ENCODE data around the gene N4BP2.

N4BP2 gene

DNA sequence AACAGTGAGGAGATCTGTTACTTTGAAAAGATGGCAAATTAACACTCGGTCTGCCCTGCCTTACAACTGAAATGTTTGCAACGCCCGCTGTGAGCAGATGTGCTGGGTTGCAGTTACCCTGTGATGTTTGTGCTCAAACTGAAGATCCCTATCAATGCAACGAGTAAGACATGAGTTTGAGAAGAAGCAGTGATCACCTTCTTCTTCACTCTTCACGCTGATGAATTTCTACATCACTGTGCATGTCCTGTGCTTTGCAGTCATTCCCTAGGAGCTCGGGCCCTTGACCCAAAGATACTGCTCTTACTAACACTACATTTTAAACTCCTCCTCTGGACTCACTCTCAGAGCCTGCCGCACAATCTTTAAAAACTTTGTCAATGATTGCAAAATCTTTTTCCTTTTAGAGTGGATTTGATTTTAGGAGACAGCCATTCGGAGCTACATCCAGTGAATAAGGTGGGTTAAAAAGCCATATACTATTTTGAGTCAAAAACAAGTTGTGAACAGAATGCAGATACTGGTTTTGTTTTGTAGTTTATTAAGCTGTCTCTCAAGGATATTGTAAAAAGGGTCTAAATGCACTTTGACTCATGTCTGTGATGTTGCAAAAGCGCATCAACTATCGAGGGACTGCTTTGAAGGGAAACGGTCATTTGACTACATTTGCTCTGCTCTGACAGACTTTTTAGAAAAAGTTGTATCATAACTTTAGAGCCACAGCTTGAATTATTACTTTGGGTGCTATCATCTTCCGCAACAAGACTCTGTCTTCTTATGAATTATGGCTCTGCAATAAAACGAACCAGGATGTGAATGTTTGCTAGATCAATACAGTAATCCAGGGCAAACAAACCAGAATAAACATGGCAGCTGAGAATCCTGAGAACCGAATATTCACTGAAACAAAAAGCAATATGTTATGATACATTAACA, 134.5 kb downstream of the N4BP2 start:
- no peaks in the 10 kb centered on the region for H3K27me3 ChIP-seq (ENCODE audit: insufficient read depth, low read length)
- H3K4me1 ChIP-seq (ENCODE audit: insufficient read depth, low read length) = no peaks in the 10 kb centered on the region
- H3K4me3 ChIP-seq (ENCODE audit: low read length) = no peak overlapping the region
- no peaks in the 10 kb centered on the region for H3K9me3 ChIP-seq (ENCODE audit: low read length)
- H2AFZ ChIP-seq (ENCODE audit: low read depth, low read length) = no peak overlapping the region
- no peaks in the 10 kb centered on the region for H3K36me3 ChIP-seq (ENCODE audit: insufficient read depth, low read length)

DNA sequence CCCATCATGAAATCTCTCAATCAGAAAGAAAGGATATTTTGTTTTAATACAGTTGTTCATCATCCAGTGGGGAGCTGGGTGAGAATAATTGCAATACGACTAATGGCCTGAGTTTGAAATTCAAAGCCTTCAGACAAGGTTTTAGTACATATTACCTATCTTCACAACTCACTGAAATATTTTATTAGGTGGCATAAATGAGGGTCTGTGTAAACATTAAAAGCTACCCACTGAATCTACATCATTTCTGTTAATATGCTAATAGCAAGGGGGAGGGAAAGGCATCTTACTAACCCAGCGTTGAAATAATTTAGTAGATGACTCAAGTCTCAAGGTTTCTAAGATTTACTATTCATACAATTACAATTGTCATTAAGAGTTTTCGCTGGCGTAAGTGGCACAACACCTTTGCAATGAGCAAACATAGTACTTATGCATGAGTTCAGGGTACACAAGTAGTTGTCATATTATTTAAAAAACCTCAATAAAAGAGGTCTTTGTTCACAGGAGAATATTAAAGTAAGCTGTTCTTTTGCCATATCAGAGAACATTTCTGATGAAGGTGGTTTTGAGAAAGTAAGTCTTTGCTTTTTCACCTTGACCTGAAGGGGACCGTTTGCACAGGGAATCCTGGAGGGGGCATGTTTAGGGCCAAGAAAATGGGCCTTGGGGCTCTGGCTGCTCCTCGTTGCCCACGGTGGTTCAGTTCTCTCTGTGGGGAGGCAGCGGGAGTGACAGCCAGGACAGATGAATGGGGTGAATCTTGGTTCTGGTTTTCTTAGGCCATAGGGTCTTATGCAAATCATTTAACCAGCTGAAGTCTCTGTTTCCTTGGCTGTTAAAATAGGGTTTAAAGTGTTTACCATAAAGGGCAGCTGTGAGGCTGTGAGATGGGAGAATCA, 135.7 kb downstream of the N4BP2 start:
- H3K27me3 ChIP-seq (ENCODE audit: insufficient read depth, low read length) = no peaks in the 10 kb centered on the region
- peaks cover 8% of the 10 kb centered on the region for H3K4me1 ChIP-seq (ENCODE audit: insufficient read depth, low read length)
- H3K36me3 ChIP-seq (ENCODE audit: insufficient read depth, low read length) = no peaks in the 10 kb centered on the region
- H2AFZ ChIP-seq (ENCODE audit: low read depth, low read length) = no peak overlapping the region
- no peaks in the 10 kb centered on the region for H3K9me3 ChIP-seq (ENCODE audit: low read length)
- H3K4me3 ChIP-seq (ENCODE audit: low read length) = no peak overlapping the region

DNA sequence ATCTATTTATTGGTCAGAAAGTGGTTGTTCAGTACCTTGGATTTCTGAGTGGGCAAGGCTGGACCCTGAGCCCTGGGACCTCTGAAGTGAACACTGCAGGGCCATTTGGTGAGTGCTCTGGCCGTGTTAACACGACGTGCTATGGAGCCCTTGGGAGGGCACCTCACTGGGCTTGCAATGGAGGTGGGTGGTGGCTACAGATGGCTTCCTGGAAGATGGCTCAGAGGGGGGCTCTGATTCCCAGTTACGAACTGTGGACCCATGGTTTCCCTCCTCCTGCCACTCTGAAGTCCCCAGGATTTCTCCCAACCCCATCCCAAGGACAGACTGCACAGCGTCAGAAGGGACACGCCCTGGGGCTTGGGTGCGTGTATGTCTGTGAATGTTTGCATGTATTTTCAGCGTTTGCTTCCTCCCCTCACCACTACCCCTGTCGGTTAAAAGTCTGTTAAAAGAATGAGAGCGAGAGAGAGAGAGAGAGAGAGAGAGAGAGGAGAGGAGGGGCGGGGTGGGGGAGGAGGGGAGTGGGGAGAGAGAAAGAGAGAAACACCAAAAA, 136.4 kb downstream of the N4BP2 start:
- no peaks in the 10 kb centered on the region for H3K9me3 ChIP-seq (ENCODE audit: low read length)
- H3K4me1 ChIP-seq (ENCODE audit: insufficient read depth, low read length) = peaks cover 9% of the 10 kb centered on the region
- H2AFZ ChIP-seq (ENCODE audit: low read depth, low read length) = no peak overlapping the region
- no peaks in the 10 kb centered on the region for H3K36me3 ChIP-seq (ENCODE audit: insufficient read depth, low read length)
- no peaks in the 10 kb centered on the region for H3K27me3 ChIP-seq (ENCODE audit: insufficient read depth, low read length)
- H3K4me3 ChIP-seq (ENCODE audit: low read length) = no peak overlapping the region

DNA sequence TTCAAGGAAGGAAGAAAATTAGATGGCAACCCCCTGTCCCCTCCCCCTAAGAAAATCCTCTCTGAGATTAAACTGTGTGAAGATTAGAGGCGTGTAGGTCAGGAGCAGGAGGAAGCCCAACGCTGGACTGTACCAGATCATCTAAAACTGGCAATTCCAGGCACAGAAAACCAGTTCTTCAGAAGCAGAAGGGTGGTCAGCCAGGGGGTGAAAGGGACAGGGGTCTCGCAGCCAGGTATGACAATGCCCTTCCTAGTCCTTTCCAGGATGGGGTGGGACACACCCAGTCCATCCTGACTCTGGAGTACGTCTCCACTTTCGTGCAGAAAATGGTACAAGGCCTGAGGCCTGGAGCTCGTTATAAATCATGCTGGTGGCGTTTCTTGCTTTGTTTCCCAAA, 136.9 kb downstream of the N4BP2 start:
- H2AFZ ChIP-seq (ENCODE audit: low read depth, low read length) = no peak overlapping the region
- H3K4me3 ChIP-seq (ENCODE audit: low read length) = no peak overlapping the region
- H3K4me1 ChIP-seq (ENCODE audit: insufficient read depth, low read length) = peaks cover 12% of the 10 kb centered on the region
- no peaks in the 10 kb centered on the region for H3K9me3 ChIP-seq (ENCODE audit: low read length)
- no peaks in the 10 kb centered on the region for H3K36me3 ChIP-seq (ENCODE audit: insufficient read depth, low read length)
- H3K27me3 ChIP-seq (ENCODE audit: insufficient read depth, low read length) = no peaks in the 10 kb centered on the region

DNA sequence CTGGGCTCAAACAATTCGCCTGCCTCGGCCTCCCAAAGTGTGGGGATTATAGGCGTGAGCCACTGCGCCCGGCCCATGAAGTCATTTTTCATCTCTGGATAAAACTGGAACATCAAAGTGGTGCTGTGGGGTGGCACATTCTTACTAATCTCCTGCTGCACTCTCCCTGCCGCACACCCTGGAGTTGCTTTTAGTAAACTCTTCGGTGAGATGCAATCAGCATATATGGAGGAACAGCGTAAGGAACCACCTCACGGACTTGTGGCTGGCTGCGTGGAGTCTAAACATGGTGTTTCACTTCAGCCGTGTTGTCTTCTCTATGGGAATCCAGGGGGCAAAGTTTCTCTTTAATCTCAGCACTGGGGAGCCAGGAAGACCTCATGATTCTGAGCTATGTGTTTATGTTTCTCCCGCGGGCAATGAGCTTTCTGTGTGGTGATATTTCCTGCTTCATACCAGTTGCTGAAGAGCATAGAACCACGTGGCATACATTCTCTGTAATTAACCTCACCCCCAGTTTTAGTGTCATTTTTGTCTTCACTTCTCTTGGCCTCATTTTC, 138.0 kb downstream of the N4BP2 start:
- Histone ChIP-seq H3K36me3 (ENCODE audit: insufficient read depth, low read length) (no peaks in the 10 kb centered on the region), H3K9me3 (ENCODE audit: low read length) (no peaks in the 10 kb centered on the region)

DNA sequence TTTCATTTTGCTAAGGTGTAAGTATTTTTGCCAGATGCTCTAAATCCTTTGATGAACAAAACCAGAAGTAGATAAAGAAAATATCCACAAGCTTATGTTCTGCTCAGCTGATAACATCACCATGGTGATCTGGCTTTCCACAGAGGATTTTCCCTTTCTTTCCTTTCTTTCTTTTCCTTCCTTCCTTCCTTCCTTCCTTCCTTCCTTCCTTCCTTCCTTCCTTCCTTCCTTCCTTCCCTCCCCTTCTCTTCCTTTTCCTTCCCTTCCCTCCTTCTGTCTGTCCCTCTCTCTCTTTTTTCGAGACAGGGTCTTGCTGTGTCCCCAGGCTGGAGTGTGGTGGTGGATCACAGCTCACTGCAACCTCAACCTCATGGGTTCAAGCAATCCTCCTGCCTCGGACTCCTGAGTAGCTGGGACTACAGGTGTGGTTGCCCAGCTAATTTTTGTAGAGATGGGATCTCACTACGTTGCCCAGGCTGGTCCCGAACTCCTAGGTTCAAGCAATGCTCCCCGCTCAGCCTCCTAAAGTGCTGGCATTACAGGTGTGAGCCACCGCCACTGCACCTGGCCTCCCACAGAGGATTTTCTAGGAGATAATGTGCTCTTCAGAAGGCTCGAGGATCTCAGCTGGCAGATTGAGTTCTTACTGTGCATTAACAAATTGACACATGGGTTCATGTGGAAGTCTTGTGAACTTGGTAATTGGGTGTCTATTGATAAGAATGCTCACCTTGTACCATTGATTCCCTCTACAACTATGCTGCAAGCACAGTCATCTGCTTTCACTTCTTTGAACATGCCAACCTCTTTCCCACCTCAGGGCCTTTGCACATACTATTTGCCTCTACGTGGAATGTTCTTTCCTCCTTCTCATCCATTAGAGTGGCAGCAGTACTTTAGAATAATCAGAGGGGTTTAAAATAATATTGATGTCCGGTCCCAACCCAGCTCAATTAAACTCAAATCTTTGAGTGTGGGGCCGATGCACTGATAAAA, 138.8 kb downstream of the N4BP2 start:
- Histone ChIP-seq H3K27me3 (ENCODE audit: insufficient read depth, low read length) (no peaks in the 10 kb centered on the region), H3K36me3 (ENCODE audit: insufficient read depth, low read length) (no peaks in the 10 kb centered on the region), H3K4me3 (ENCODE audit: low read length) (no peak overlapping the region)

More for the DNA sequence above, 138.0 kb downstream of the N4BP2 start:
- Histone ChIP-seq H2AFZ (ENCODE audit: low read depth, low read length) (no peak overlapping the region), H3K4me1 (ENCODE audit: insufficient read depth, low read length) (peaks cover 12% of the 10 kb centered on the region), H3K27me3 (ENCODE audit: insufficient read depth, low read length) (no peaks in the 10 kb centered on the region), H3K4me3 (ENCODE audit: low read length) (no peak overlapping the region)

DNA sequence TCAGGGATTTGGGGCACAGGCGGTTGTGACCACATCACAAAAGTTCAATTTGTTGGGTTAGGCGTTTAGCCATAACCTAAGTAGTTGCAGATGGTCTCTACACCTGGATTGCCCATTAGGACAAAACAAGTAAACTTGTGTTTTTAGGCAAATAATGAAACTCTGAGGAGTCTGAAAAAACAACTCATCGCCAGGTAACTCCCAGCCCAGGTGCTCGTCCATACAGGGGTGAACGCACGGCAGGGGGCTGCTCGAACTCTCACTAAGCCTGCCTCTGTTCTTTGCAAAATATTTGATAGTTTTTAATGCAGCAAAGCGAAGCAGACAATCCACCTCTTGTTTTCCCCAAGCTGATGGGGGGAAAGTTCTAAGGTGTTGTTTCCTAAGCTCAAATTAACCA, 139.6 kb downstream of the N4BP2 start:
- Histone ChIP-seq H3K4me1 (ENCODE audit: insufficient read depth, low read length) (peaks cover 12% of the 10 kb centered on the region), H3K36me3 (ENCODE audit: insufficient read depth, low read length) (no peaks in the 10 kb centered on the region), H2AFZ (ENCODE audit: low read depth, low read length) (peak overlapping the region; percentile 81), H3K27me3 (ENCODE audit: insufficient read depth, low read length) (no peaks in the 10 kb centered on the region), H3K4me3 (ENCODE audit: low read length) (no peak overlapping the region), H3K9me3 (ENCODE audit: low read length) (no peaks in the 10 kb centered on the region)

More for the DNA sequence above, 138.8 kb downstream of the N4BP2 start:
- H2AFZ ChIP-seq (ENCODE audit: low read depth, low read length) = no peak overlapping the region
- peaks cover 12% of the 10 kb centered on the region for H3K4me1 ChIP-seq (ENCODE audit: insufficient read depth, low read length)
- H3K9me3 ChIP-seq (ENCODE audit: low read length) = no peaks in the 10 kb centered on the region

DNA sequence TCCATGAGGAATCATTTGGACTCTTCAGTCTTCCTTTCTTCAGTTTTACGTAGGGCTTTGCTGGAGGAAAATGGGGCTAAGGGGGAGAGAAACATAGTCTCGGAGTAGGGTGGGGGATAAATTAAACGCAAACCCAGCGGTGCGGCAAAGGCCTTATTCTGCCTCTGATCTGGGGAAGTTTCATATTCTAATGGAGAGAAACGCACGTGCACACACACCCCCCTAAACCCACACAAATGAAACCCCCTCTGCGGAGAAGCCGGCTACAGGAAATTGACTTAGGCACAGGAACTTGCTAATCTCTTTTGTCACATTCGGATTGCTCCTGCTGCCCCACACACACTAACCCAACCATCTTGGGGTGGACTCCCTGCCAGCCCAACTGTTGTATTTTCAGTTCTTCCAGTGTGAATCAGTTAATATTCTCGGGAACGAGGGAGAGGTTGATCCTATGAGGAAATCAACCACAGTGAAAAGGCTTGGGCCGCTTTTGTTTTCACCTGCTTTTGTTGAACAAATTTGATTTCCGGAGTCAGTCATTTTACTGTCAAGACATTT, 140.2 kb downstream of the N4BP2 start, which contains the start of gene RHOH:
Gene RHOH, plus strand, starts transcription at position 308 of the 558 bp plus-strand sequence. CDS start 46,356 bp downstream, outside the sequence.
- Histone ChIP-seq H3K4me1 (ENCODE audit: insufficient read depth, low read length) (peaks cover 12% of the 10 kb centered on the region), H3K36me3 (ENCODE audit: insufficient read depth, low read length) (no peaks in the 10 kb centered on the region), H2AFZ (ENCODE audit: low read depth, low read length) (peak within 1 kb of the TSS; percentile 81), H3K4me3 (ENCODE audit: low read length) (peak within 1 kb of the TSS; percentile 43), H3K27me3 (ENCODE audit: insufficient read depth, low read length) (no peaks in the 10 kb centered on the region), H3K9me3 (ENCODE audit: low read length) (no peaks in the 10 kb centered on the region)

DNA sequence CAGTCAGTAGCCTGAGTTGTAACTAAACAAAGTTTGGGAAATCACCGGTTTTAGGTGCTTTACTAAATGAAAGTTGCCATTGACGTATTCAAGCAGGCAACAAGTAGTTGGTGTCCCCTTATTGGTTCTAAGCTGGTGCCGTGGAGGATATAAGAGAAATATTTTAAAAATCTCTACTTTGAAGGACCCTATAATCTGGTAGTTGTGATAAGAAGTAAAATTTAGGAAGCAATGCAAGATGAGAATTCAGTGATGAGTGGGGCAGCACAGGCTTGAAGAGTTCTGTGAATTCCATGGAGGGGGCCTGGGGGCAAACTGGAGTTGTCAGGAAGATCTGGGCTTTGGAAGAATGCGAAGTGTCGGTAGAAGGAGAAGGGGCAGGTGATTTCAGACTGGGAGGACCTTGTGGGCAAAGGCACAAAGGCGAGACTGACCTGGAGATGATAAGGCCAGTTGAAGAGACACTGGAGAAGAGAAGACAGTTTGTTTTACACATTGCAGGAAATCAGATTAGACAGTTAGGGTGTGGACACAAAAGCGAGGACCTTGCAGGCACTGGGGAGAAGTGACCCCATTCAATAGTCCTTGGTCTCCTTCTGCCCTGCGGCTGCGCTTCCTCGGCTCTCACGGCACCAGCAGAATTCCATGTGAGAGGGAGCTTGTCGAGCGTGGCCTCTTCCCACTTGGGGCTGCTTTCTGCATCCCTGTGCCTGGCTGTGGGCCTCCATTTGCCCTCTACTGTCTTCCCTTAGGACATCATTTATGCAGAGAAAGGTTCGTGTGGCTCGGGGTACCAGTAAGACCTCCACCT, 141.4 kb downstream of the N4BP2 start:
- peak overlapping the region; percentile 43 for H3K4me3 ChIP-seq (ENCODE audit: low read length)
- peaks cover 12% of the 10 kb centered on the region for H3K4me1 ChIP-seq (ENCODE audit: insufficient read depth, low read length)
- no peaks in the 10 kb centered on the region for H3K9me3 ChIP-seq (ENCODE audit: low read length)
- H3K36me3 ChIP-seq (ENCODE audit: insufficient read depth, low read length) = no peaks in the 10 kb centered on the region
- H3K27me3 ChIP-seq (ENCODE audit: insufficient read depth, low read length) = no peaks in the 10 kb centered on the region
- H2AFZ ChIP-seq (ENCODE audit: low read depth, low read length) = no peak overlapping the region

DNA sequence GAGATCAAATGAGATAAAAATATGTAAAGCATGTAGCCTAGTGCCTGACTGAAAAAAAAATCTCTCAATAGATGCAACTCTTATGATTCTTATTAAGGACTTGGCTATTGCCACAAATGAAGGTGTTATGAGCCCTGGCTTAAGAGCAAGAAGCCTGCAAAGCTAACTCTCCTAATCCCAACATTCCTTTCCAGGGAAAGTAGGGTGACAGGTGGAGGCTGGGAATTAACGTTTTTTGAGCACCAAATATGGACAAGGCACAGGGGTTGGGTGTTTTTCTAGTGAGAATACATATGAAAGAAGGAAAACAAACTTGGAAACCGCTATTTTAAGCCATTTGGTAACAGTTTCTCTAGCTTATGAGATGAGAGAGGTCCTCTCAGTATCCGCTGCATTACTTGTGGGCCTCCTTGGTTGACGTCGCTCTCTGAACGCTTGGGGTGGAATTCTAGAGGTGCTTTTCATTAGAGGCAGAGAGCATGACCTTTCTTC, 142.6 kb downstream of the N4BP2 start:
- H3K36me3 ChIP-seq (ENCODE audit: insufficient read depth, low read length) = no peaks in the 10 kb centered on the region
- peaks cover 12% of the 10 kb centered on the region for H3K4me1 ChIP-seq (ENCODE audit: insufficient read depth, low read length)
- no peak overlapping the region for H2AFZ ChIP-seq (ENCODE audit: low read depth, low read length)
- H3K27me3 ChIP-seq (ENCODE audit: insufficient read depth, low read length) = no peaks in the 10 kb centered on the region
- no peak overlapping the region for H3K4me3 ChIP-seq (ENCODE audit: low read length)
- H3K9me3 ChIP-seq (ENCODE audit: low read length) = no peaks in the 10 kb centered on the region

Data from neuron (in vitro differentiated cells).